Renal pelvis (tissue), 4 donors: ENCODE data around the gene FBXL7. TPM values are rescaled to one million over a fixed set of nuclear protein-coding genes. Genes with fewer than 3 reads are reported as not detected.

Source experiments
- DNase-seq: peaks from one replicate; pipeline ENCODE4 v3.0.0-alpha.2; 2013
- polyA plus RNA-seq, 3 donors: library from polyadenylated mRNA; unstranded; fragments of 120-200 nt; gene quantifications; one replicate each; pipeline ENCODE4 v1.2.1, GENCODE V29; 2013; ENCODE audit not compliant: insufficient read length in 3 of 3

The FBXL7 gene
- polyA plus RNA-seq, 3 donors: 21.3 to 26.1 (median 25.7) TPM

GRCh38 chr5:15610216-15610615, 110.2 kb downstream of the FBXL7 start:
- DNase-seq: no peak

- DNase-seq: no peak
Measured at GRCh38 chr5:15611008-15611407, 111.0 kb downstream of the FBXL7 start.

- DNase-seq: no peak
Measured at GRCh38 chr5:15612915-15613635, 113.1 kb downstream of the FBXL7 start.

GRCh38 chr5:15614679-15615078, 114.7 kb downstream of the FBXL7 start:
- DNase-seq: no peak

- no peak for DNase-seq
Measured at GRCh38 chr5:15615859-15616258, 115.9 kb downstream of the FBXL7 start.

GRCh38 chr5:15618938-15619337, 119.0 kb downstream of the FBXL7 start:
- no peak for DNase-seq

- DNase-seq: no peak
Measured at GRCh38 chr5:15620501-15620900, 120.5 kb downstream of the FBXL7 start.

- DNase-seq: no peak
Measured at GRCh38 chr5:15621094-15621493, 121.1 kb downstream of the FBXL7 start.

GRCh38 chr5:15623794-15624193, 123.8 kb downstream of the FBXL7 start:
- DNase-seq: no peak

- no peak for DNase-seq
Measured at GRCh38 chr5:15627109-15627508, 127.1 kb downstream of the FBXL7 start.

- no peak for DNase-seq
Measured at GRCh38 chr5:15627647-15628046, 127.7 kb downstream of the FBXL7 start.

- DNase-seq: no peak
Measured at GRCh38 chr5:15630441-15630840, 130.5 kb downstream of the FBXL7 start.

- DNase-seq: no peak
Measured at GRCh38 chr5:15634591-15635288, 134.8 kb downstream of the FBXL7 start.

- DNase-seq: no peak
Measured at GRCh38 chr5:15635289-15635616, 135.3 kb downstream of the FBXL7 start.

GRCh38 chr5:15637345-15637744, 137.4 kb downstream of the FBXL7 start:
- DNase-seq: no peak

- no peak for DNase-seq
Measured at GRCh38 chr5:15637886-15638285, 137.9 kb downstream of the FBXL7 start.

GRCh38 chr5:15638296-15638695, 138.3 kb downstream of the FBXL7 start:
- DNase-seq: no peak

- DNase-seq: no peak
Measured at GRCh38 chr5:15639288-15639687, 139.3 kb downstream of the FBXL7 start.

- DNase-seq: no peak
Measured at GRCh38 chr5:15640116-15640515, 140.1 kb downstream of the FBXL7 start.

GRCh38 chr5:15643731-15644130, 143.8 kb downstream of the FBXL7 start:
- DNase-seq: no peak

GRCh38 chr5:15645381-15646160, 145.6 kb downstream of the FBXL7 start:
- no peak for DNase-seq

GRCh38 chr5:15646371-15646770, 146.4 kb downstream of the FBXL7 start:
- no peak for DNase-seq

- no peak for DNase-seq
Measured at GRCh38 chr5:15647251-15647650, 147.3 kb downstream of the FBXL7 start.
